SK-N-SH treated with all-trans-retinoic acid at 6 μM for 48 hours (cell line): Measurements from ENCODE around the gene NACA2.

Experiments
- ARNTL ChIP-seq: fragments of 450-650 bp; formaldehyde crosslinking; IDR thresholded peaks from 2 replicates; pipeline ENCODE4 v1.5.0; 2020; ENCODE audit warnings: low read depth, mild to moderate bottlenecking, moderate library complexity, borderline replicate concordance
- CSDC2 ChIP-seq: fragments of 250-450 bp; sonication (Bioruptor Pico); IDR thresholded peaks from 2 replicates; pipeline ENCODE4 v1.5.0; 2020; ENCODE audit warnings: mild to moderate bottlenecking, moderate library complexity
- PPARA ChIP-seq: fragments of 250-450 bp; sonication (Bioruptor Pico); IDR thresholded peaks from 2 replicates; pipeline ENCODE4 v1.5.0; 2020; ENCODE audit warnings: mild to moderate bottlenecking, borderline replicate concordance
- RARB ChIP-seq: fragments of 250-450 bp; sonication (Bioruptor Pico); IDR thresholded peaks from 2 replicates; pipeline ENCODE4 v1.8.0; 2021; ENCODE audit warnings: mild to moderate bottlenecking, moderate library complexity
- SNAI2 ChIP-seq: fragments of 250-450 bp; sonication (Bioruptor Pico); IDR thresholded peaks from 2 replicates; pipeline ENCODE4 v1.5.0; 2020; ENCODE audit warnings: mild to moderate bottlenecking, moderate library complexity
- TOX ChIP-seq: fragments of 250-450 bp; sonication (Bioruptor Pico); IDR thresholded peaks from 2 replicates; pipeline ENCODE4 v1.8.0; 2021; ENCODE audit warnings: mild to moderate bottlenecking, moderate library complexity, borderline replicate concordance
- ZC3H10 ChIP-seq: fragments of 250-450 bp; sonication (Bioruptor Pico); IDR thresholded peaks from 2 replicates; pipeline ENCODE4 v1.5.1; 2021; ENCODE audit warnings: mild to moderate bottlenecking, moderate library complexity
- ZFP3 ChIP-seq: fragments of 250-450 bp; sonication (Bioruptor Pico); IDR thresholded peaks from 2 replicates; pipeline ENCODE4 v1.5.0; 2020; ENCODE audit warnings: mild to moderate bottlenecking, moderate library complexity
- TF ChIP-seq, protein P1 (sequence below): fragments of 250-450 bp; sonication (Bioruptor Pico); IDR thresholded peaks from 2 replicates; pipeline ENCODE4 v1.8.0; 2020; ENCODE audit warnings: mild to moderate bottlenecking, moderate library complexity, borderline replicate concordance
- TF ChIP-seq, protein P2 (sequence below): fragments of 250-450 bp; sonication (Bioruptor Pico); IDR thresholded peaks from 2 replicates; pipeline ENCODE4 v1.5.1; 2020; ENCODE audit warnings: low read depth, mild to moderate bottlenecking, moderate library complexity

DNA sequence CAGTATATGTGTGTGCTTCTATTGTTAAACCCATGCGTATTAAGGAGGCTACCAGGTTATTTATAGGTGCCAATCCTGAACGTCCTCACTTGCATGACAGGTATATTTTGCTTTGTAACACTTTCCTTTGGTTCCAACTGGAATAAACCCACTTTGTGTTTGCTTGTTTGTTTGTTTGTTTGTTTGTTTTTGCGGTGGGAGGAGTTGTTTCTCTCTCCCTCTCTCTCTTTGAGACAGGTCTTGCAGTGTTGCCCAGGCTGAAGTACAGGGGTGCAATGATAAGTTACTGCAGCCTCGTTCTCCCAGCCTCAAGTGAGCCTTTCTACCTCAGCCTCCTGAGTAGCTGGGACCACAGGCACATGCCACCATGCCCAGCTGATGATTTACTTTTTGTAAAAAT, 28.7 kb downstream of the NACA2 start:
- TF ChIP-seq, protein P1, sequence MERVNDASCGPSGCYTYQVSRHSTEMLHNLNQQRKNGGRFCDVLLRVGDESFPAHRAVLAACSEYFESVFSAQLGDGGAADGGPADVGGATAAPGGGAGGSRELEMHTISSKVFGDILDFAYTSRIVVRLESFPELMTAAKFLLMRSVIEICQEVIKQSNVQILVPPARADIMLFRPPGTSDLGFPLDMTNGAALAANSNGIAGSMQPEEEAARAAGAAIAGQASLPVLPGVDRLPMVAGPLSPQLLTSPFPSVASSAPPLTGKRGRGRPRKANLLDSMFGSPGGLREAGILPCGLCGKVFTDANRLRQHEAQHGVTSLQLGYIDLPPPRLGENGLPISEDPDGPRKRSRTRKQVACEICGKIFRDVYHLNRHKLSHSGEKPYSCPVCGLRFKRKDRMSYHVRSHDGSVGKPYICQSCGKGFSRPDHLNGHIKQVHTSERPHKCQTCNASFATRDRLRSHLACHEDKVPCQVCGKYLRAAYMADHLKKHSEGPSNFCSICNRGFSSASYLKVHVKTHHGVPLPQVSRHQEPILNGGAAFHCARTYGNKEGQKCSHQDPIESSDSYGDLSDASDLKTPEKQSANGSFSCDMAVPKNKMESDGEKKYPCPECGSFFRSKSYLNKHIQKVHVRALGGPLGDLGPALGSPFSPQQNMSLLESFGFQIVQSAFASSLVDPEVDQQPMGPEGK (CRISPR knock-in tag): no peak
- TF ChIP-seq TOX: no peak
- no peak for TF ChIP-seq ARNTL (CRISPR knock-in tag)
- no peak for TF ChIP-seq PPARA (CRISPR knock-in tag)
- TF ChIP-seq ZFP3 (CRISPR knock-in tag): no peak
- TF ChIP-seq SNAI2 (CRISPR knock-in tag): no peak
- TF ChIP-seq, protein P2, sequence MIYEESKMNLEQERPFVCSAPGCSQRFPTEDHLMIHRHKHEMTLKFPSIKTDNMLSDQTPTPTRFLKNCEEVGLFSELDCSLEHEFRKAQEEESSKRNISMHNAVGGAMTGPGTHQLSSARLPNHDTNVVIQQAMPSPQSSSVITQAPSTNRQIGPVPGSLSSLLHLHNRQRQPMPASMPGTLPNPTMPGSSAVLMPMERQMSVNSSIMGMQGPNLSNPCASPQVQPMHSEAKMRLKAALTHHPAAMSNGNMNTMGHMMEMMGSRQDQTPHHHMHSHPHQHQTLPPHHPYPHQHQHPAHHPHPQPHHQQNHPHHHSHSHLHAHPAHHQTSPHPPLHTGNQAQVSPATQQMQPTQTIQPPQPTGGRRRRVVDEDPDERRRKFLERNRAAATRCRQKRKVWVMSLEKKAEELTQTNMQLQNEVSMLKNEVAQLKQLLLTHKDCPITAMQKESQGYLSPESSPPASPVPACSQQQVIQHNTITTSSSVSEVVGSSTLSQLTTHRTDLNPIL (CRISPR knock-in tag): no peak
- no peak for TF ChIP-seq ZC3H10
- TF ChIP-seq RARB: no peak
- TF ChIP-seq CSDC2 (CRISPR knock-in tag): no peak
